B cell (primary cell): ENCODE results near the gene PRCC.

Experiments
- CTCF ChIP-seq: fragments of 200-600 bp; IDR thresholded peaks from one replicate; pipeline ENCODE4 v1.8.0; 2022; ENCODE audit warnings: antibody characterized with exemption, mild to moderate bottlenecking
- EZH2 ChIP-seq: IDR thresholded peaks from 2 replicates; pipeline ENCODE4 v1.6.1; 2012; ENCODE audit warnings: borderline replicate concordance, low read depth, mild to moderate bottlenecking, moderate library complexity, low read length; ENCODE audit not compliant: insufficient read depth, poor library complexity, severe bottlenecking

GRCh38 chr1:156742017-156742416, 25.3 kb upstream of the PRCC start:
- TF ChIP-seq EZH2 (no peak), CTCF (no peak)
